Karpas-422 (cell line): Measurements from ENCODE around the gene DLEC1. TPM values are rescaled to one million over a fixed set of nuclear protein-coding genes. Genes with fewer than 3 reads are reported as not detected.

Experiments
- DNase-seq: peaks from one replicate; pipeline ENCODE4 v3.0.0-alpha.2; 2015
- H2AFZ ChIP-seq: fragments of 200-600 bp; sonication (generic); 2 replicates; pipeline ENCODE4 v1.6.1; 2014; ENCODE audit warnings: antibody characterized with exemption, low read length, mixed read lengths
- H3K27ac ChIP-seq: fragments of 200-600 bp; sonication (generic); 2 replicates; pipeline ENCODE4 v1.5.1; 2014; ENCODE audit warnings: mild to moderate bottlenecking, low read length, moderate library complexity
- H3K27me3 ChIP-seq: fragments of 200-600 bp; sonication (generic); 2 replicates; pipeline ENCODE4 v1.6.1; 2014; ENCODE audit warnings: low read length, mixed read lengths
- H3K36me3 ChIP-seq: fragments of 200-600 bp; sonication (generic); 2 replicates; pipeline ENCODE4 v1.6.1; 2014; ENCODE audit warnings: low read length, mixed read lengths; ENCODE audit not compliant: insufficient read depth
- H3K4me1 ChIP-seq: fragments of 200-600 bp; sonication (generic); 2 replicates; pipeline ENCODE4 v1.6.1; 2014; ENCODE audit warnings: mild to moderate bottlenecking, low read length, mixed read lengths
- H3K4me2 ChIP-seq: fragments of 200-600 bp; sonication (generic); 2 replicates; pipeline ENCODE4 v1.6.1; 2014; ENCODE audit warnings: low read length, low read depth, mild to moderate bottlenecking; ENCODE audit not compliant: poor library complexity, severe bottlenecking
- H3K4me3 ChIP-seq: fragments of 200-600 bp; sonication (generic); 2 replicates; pipeline ENCODE4 v1.5.1; 2014; ENCODE audit warnings: mild to moderate bottlenecking, antibody characterized with exemption, low read length, mixed read lengths
- H3K79me2 ChIP-seq: fragments of 200-600 bp; sonication (generic); 2 replicates; pipeline ENCODE4 v1.6.1; 2014; ENCODE audit warnings: mild to moderate bottlenecking, low read length, mixed read lengths
- H3K9ac ChIP-seq: fragments of 200-600 bp; sonication (generic); 2 replicates; pipeline ENCODE4 v1.6.0; 2014; ENCODE audit warnings: low read length
- H3K9me2 ChIP-seq: fragments of 200-600 bp; sonication (generic), shearing (Covaris generic); replicated peaks from 2 replicates; pipeline ENCODE4 v1.6.0; 2014; ENCODE audit warnings: mild to moderate bottlenecking, low read length, moderate library complexity; ENCODE audit not compliant: insufficient read depth
- H3K9me3 ChIP-seq: fragments of 300-700, 200-600 bp; sonication (generic); 2 replicates; pipeline ENCODE4 v1.6.1; 2014; ENCODE audit warnings: low read length, mixed read lengths
- H4K20me1 ChIP-seq: fragments of 200-600 bp; sonication (generic); 2 replicates; pipeline ENCODE4 v1.6.1; 2014; ENCODE audit warnings: mild to moderate bottlenecking, antibody characterized with exemption, low read length, low read depth; ENCODE audit not compliant: insufficient read depth
- total RNA-seq: library from RNA; depleted of rRNA; stranded (reverse); fragments of >200 nt; shearing (Covaris generic); gene quantifications from 2 replicates; pipeline ENCODE4 v1.2.3, GENCODE V29; 2014; ENCODE audit warnings: low replicate concordance

The DLEC1 gene
- total RNA-seq, 1 experiment from 2014 or later = not detected

GRCh38 chr3:38018296-38019266 lies 20.4 kb upstream of the DLEC1 start:
- Histone ChIP-seq H3K4me1 (no peaks in the 10 kb centered on the region), H4K20me1 (no peaks in the 10 kb centered on the region), H2AFZ (no peak overlapping the region), H3K27me3 (no peaks in the 10 kb centered on the region), H3K9ac (no peak overlapping the region), H3K4me2 (no peak overlapping the region), H3K4me3 (no peak overlapping the region), H3K79me2 (no peaks in the 10 kb centered on the region), H3K9me2 (no peaks in the 10 kb centered on the region), H3K36me3 (no peaks in the 10 kb centered on the region), H3K27ac (no peak overlapping the region), H3K9me3 (no peaks in the 10 kb centered on the region)
- DNase-seq = no peak

- Histone ChIP-seq H3K27me3 (no peaks in the 10 kb centered on the region), H3K9me3 (no peaks in the 10 kb centered on the region), H2AFZ (no peak overlapping the region), H3K4me2 (no peak overlapping the region), H3K9ac (no peak overlapping the region), H3K36me3 (no peaks in the 10 kb centered on the region), H3K9me2 (no peaks in the 10 kb centered on the region), H4K20me1 (no peaks in the 10 kb centered on the region), H3K79me2 (no peaks in the 10 kb centered on the region), H3K4me3 (no peak overlapping the region), H3K4me1 (peaks cover 12% of the 10 kb centered on the region), H3K27ac (no peak overlapping the region)
- DNase-seq = no peak
These were observed 19.2 kb upstream of the DLEC1 start for GRCh38 chr3:38019658-38020341.

- no peak overlapping the region for H2AFZ ChIP-seq
- DNase-seq = no peak
- H3K9me3 ChIP-seq = no peaks in the 10 kb centered on the region
- H4K20me1 ChIP-seq = no peaks in the 10 kb centered on the region
- no peak overlapping the region for H3K27ac ChIP-seq
- H3K36me3 ChIP-seq = no peaks in the 10 kb centered on the region
- H3K9me2 ChIP-seq = no peaks in the 10 kb centered on the region
- H3K9ac ChIP-seq = no peak overlapping the region
- H3K4me2 ChIP-seq = no peak overlapping the region
- no peaks in the 10 kb centered on the region for H3K27me3 ChIP-seq
- no peak overlapping the region for H3K4me3 ChIP-seq
- H3K79me2 ChIP-seq = no peaks in the 10 kb centered on the region
- H3K4me1 ChIP-seq = peaks cover 14% of the 10 kb centered on the region
These were observed 18.7 kb upstream of the DLEC1 start for GRCh38 chr3:38020342-38020726.

GRCh38 chr3:38021196-38021595 lies 17.8 kb upstream of the DLEC1 start:
- Histone ChIP-seq H3K4me1 (peaks cover 21% of the 10 kb centered on the region), H3K27ac (no peak overlapping the region), H3K27me3 (no peaks in the 10 kb centered on the region), H4K20me1 (no peaks in the 10 kb centered on the region), H3K9me3 (no peaks in the 10 kb centered on the region), H3K79me2 (no peaks in the 10 kb centered on the region), H2AFZ (no peak overlapping the region), H3K4me3 (no peak overlapping the region), H3K9ac (no peak overlapping the region), H3K36me3 (no peaks in the 10 kb centered on the region), H3K9me2 (no peaks in the 10 kb centered on the region), H3K4me2 (no peak overlapping the region)
- no peak for DNase-seq

GRCh38 chr3:38022301-38022700 lies 16.7 kb upstream of the DLEC1 start:
- no peaks in the 10 kb centered on the region for H3K9me3 ChIP-seq
- H2AFZ ChIP-seq = no peak overlapping the region
- H3K9me2 ChIP-seq = no peaks in the 10 kb centered on the region
- no peak for DNase-seq
- no peaks in the 10 kb centered on the region for H3K36me3 ChIP-seq
- H3K79me2 ChIP-seq = no peaks in the 10 kb centered on the region
- H3K4me3 ChIP-seq = no peak overlapping the region
- no peak overlapping the region for H3K4me2 ChIP-seq
- H3K9ac ChIP-seq = no peak overlapping the region
- peaks cover 21% of the 10 kb centered on the region for H3K4me1 ChIP-seq
- no peaks in the 10 kb centered on the region for H4K20me1 ChIP-seq
- H3K27ac ChIP-seq = no peak overlapping the region
- H3K27me3 ChIP-seq = no peaks in the 10 kb centered on the region

GRCh38 chr3:38022896-38023709 lies 15.9 kb upstream of the DLEC1 start:
- H3K9me3 ChIP-seq = no peaks in the 10 kb centered on the region
- no peak for DNase-seq
- H3K9me2 ChIP-seq = no peaks in the 10 kb centered on the region
- H3K27me3 ChIP-seq = no peaks in the 10 kb centered on the region
- no peak overlapping the region for H2AFZ ChIP-seq
- no peaks in the 10 kb centered on the region for H4K20me1 ChIP-seq
- peaks cover 21% of the 10 kb centered on the region for H3K4me1 ChIP-seq
- no peaks in the 10 kb centered on the region for H3K79me2 ChIP-seq
- no peak overlapping the region for H3K9ac ChIP-seq
- no peaks in the 10 kb centered on the region for H3K36me3 ChIP-seq
- no peak overlapping the region for H3K4me2 ChIP-seq
- no peak overlapping the region for H3K27ac ChIP-seq
- H3K4me3 ChIP-seq = no peak overlapping the region

GRCh38 chr3:38026856-38027255 lies 12.2 kb upstream of the DLEC1 start:
- H3K4me3 ChIP-seq = no peak overlapping the region
- no peak overlapping the region for H3K4me2 ChIP-seq
- no peak overlapping the region for H3K27ac ChIP-seq
- no peak overlapping the region for H3K9ac ChIP-seq
- no peak overlapping the region for H2AFZ ChIP-seq
- H4K20me1 ChIP-seq = no peaks in the 10 kb centered on the region
- H3K79me2 ChIP-seq = no peaks in the 10 kb centered on the region
- no peaks in the 10 kb centered on the region for H3K9me3 ChIP-seq
- DNase-seq = no peak
- H3K9me2 ChIP-seq = no peaks in the 10 kb centered on the region
- peaks cover 21% of the 10 kb centered on the region for H3K4me1 ChIP-seq
- no peaks in the 10 kb centered on the region for H3K36me3 ChIP-seq
- H3K27me3 ChIP-seq = no peaks in the 10 kb centered on the region
